PFSK-1 (cell line): Measurements from ENCODE around the gene ARL15. TPM values are rescaled to one million over a fixed set of nuclear protein-coding genes. Genes with fewer than 3 reads are reported as not detected.

Experiments
- FOXP2 ChIP-seq: optimal IDR thresholded peaks from 2 replicates; pipeline ENCODE3; 2011; ENCODE audit warnings: borderline replicate concordance, control low read depth, inconsistent platforms; ENCODE audit not compliant: insufficient read depth; ENCODE audit errors: extremely low read length, extremely low read depth
- POLR2AphosphoS5 ChIP-seq: IDR thresholded peaks from 2 replicates; pipeline ENCODE4 v1.6.1; 2012; ENCODE audit warnings: low read depth, mild to moderate bottlenecking, control low read depth, low read length, moderate library complexity
- REST ChIP-seq, 2 experiments: IDR thresholded peaks; 2 replicates each; pipeline versions ENCODE4 v1.6.1 to v1.8.0; 2011 to 2012; ENCODE audit warnings: low read depth in 2 of 2, low read length in 2 of 2, control low read depth in 1 of 2, inconsistent platforms in 1 of 2, mild to moderate bottlenecking in 1 of 2, moderate library complexity in 1 of 2; ENCODE audit not compliant: insufficient read depth in 1 of 2
- SIN3A ChIP-seq: IDR thresholded peaks from 2 replicates; pipeline ENCODE4 v1.6.1; 2012; ENCODE audit warnings: mild to moderate bottlenecking, low read length, moderate library complexity, borderline replicate concordance; ENCODE audit not compliant: insufficient read depth
- TAF1 ChIP-seq: IDR thresholded peaks from 2 replicates; pipeline ENCODE4 v1.6.1; 2012; ENCODE audit warnings: low read length, control low read depth, borderline replicate concordance; ENCODE audit not compliant: insufficient read depth
- polyA plus RNA-seq: library from polyadenylated mRNA; unstranded; fragments of >200 nt; gene quantifications from one replicate; pipeline ENCODE4 v1.2.1, GENCODE V29; 2012; ENCODE audit warnings: low read depth, missing spikeins; ENCODE audit not compliant: insufficient read length

Gene ARL15
- polyA plus RNA-seq = 0.51 TPM

DNA sequence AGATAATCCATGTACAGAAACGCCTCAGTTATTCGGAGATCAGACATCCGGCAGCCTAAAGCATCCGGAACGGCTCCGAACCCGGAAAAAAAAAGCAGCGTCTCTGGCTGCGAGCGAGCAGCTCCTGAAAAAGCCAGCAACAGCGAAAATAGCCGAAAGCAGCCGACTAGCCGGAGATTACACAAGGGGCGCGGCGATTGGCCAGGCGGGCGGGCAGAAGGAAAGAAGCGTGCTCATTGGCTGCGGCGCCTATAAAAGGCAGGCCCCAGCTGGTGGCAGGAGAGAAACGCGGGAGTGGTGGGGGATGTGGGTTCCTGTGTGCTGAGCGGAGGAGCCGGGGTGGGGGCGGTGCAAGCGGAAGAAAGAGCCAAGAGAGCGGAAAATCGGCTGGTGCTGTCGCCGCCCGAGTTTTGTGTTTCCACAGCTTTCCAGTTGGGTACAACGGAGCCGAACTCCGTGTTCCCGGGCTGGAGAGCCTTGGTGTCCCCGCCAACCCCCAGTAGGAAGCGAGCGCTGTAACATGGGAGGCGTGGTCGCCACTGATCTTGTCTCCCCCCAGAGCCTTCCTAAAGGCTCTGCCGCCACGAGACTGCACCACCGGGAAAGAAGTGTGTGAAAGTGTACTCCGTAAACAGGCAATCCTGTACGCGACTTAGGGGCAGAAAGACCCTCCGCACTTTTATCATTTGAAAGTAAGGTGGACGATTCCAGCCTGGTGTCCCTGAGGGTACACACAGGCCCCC is at the start of gene ARL15:
Gene ARL15 (minus strand): TSS at position 141 of the 743 bp plus-strand sequence.
- TF ChIP-seq FOXP2 (no peak), SIN3A (no peak), TAF1 (peak; percentile 88; the same call in 1 of the 2 replicates), REST (IDR thresholded peaks at IDR 0.05; ENCODE audit: insufficient read depth in 1 of 2, low read depth in 2 of 2, low read length in 2 of 2) (no peak), POLR2AphosphoS5 (peak; percentile 94)

DNA sequence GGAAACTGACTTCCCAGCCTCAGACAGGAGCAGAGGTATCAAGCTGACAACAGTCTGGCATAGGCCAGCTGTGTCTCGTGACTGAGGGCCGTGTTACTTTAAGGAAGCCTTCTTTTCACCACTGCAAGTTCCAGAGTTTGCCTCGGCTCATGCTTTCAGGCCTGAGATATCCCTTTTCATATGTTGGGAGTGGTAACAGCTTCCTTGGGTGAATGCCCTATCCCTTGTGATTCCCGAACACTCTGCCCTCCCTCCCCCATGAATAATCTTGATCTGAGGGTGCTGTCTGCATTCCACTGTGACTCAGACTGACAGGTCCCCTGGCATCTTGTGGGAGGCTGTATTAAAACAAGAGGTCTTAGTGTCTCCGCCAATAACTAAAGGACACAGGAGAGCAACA is 49.7 kb upstream of the ARL15 start:
- TF ChIP-seq POLR2AphosphoS5 = no peak
- no peak for TF ChIP-seq SIN3A
- no peak for TF ChIP-seq REST (IDR thresholded peaks at IDR 0.05; ENCODE audit: insufficient read depth in 1 of 2, low read depth in 2 of 2, low read length in 2 of 2)
- no peak for TF ChIP-seq FOXP2
- TF ChIP-seq TAF1 = no peak

DNA sequence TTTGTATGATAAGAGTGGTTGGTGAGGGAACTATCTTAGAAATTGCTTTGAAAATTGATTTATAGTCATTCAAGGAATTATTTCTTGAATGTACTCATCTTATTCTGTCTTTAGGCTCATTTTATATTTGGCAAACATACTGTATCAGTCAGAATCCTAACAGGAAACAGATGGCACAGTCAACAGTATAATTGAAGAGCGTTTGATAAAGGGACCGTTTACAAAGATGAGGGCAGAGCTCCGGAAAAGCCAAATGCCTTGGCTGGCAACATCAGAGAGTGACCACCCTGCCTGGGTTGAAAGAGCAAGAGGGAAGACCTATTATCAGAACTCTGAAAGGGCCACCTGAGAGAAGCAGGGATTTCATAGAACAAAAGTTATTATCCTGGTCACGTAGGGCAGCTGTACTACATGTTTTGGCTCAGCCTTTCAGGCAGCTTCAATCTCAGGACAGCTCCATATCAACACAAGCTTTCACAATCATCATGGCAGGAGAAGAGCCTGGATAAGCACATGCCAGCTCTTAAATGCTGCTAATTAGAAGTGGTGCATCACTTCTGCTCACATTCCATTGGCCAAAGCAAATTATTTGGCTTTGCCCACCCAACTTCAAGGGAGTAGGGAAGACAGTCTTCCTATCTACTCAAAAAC is 47.2 kb upstream of the ARL15 start:
- TF ChIP-seq FOXP2 (no peak), TAF1 (no peak), POLR2AphosphoS5 (no peak), REST (IDR thresholded peaks at IDR 0.05; ENCODE audit: insufficient read depth in 1 of 2, low read depth in 2 of 2, low read length in 2 of 2) (no peak), SIN3A (no peak)

GRCh38 chr5:54347221-54347865 is 37.0 kb upstream of the ARL15 start:
- TF ChIP-seq TAF1 (no peak), SIN3A (no peak), REST (IDR thresholded peaks at IDR 0.05; ENCODE audit: insufficient read depth in 1 of 2, low read depth in 2 of 2, low read length in 2 of 2) (no peak), POLR2AphosphoS5 (no peak), FOXP2 (no peak)
